IMR-90 (cell line): ENCODE results near the gene IFNW1.

Source experiments
- TF ChIP-seq, protein P1 (sequence below): conservative IDR thresholded peaks from 2 replicates; pipeline ENCODE4 v1.5.1; 2012; ENCODE audit warnings: mild to moderate bottlenecking, low read depth, low read length, improper control_type of control experiment
- TF ChIP-seq, protein P2 (sequence below): fragments of 150-350 bp; IDR thresholded peaks from 2 replicates; pipeline ENCODE4 v1.6.1; 2016; ENCODE audit warnings: low read depth, mild to moderate bottlenecking, low read length, moderate library complexity, borderline replicate concordance

DNA sequence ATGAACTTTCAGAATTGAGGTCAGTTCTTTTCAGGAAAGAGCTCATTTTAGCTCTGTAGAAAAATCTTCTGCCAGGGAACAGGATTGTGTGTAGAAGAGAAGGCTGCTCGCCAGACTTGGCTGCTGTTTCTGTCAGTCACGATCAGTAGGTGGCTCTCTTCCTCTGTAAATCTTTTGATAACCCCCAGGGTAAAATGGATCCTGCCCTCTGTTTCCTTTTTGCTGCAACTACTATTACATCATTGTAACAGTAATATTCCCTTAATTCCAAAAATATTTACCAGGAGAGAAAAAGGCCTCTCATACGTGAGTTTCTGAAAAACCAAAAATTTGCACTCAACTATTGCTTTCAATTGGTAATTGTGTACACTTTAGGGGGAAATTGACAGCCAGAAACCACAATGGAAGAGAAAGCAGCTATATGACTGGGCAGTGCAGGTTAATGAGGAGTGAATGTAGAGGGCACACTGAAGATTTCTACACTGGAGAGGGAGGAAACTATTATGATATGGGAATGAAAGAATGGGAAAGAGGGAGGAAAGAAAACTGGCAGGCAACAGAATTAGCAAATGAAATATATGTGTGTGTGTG is 12.5 kb upstream of the IFNW1 start:
- TF ChIP-seq, protein P1, sequence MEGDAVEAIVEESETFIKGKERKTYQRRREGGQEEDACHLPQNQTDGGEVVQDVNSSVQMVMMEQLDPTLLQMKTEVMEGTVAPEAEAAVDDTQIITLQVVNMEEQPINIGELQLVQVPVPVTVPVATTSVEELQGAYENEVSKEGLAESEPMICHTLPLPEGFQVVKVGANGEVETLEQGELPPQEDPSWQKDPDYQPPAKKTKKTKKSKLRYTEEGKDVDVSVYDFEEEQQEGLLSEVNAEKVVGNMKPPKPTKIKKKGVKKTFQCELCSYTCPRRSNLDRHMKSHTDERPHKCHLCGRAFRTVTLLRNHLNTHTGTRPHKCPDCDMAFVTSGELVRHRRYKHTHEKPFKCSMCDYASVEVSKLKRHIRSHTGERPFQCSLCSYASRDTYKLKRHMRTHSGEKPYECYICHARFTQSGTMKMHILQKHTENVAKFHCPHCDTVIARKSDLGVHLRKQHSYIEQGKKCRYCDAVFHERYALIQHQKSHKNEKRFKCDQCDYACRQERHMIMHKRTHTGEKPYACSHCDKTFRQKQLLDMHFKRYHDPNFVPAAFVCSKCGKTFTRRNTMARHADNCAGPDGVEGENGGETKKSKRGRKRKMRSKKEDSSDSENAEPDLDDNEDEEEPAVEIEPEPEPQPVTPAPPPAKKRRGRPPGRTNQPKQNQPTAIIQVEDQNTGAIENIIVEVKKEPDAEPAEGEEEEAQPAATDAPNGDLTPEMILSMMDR, result no peak
- TF ChIP-seq, protein P2, sequence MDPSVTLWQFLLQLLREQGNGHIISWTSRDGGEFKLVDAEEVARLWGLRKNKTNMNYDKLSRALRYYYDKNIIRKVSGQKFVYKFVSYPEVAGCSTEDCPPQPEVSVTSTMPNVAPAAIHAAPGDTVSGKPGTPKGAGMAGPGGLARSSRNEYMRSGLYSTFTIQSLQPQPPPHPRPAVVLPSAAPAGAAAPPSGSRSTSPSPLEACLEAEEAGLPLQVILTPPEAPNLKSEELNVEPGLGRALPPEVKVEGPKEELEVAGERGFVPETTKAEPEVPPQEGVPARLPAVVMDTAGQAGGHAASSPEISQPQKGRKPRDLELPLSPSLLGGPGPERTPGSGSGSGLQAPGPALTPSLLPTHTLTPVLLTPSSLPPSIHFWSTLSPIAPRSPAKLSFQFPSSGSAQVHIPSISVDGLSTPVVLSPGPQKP, result no peak
